Heart left ventricle (tissue), 16 donors: ENCODE data around the gene TNFAIP8L3. TPM values are rescaled to one million over a fixed set of nuclear protein-coding genes. Genes with fewer than 3 reads are reported as not detected.

Source experiments
- ATAC-seq, 4 donors: fragments of 200-7000 bp; cut with Tn5 transposase; one replicate each; pipeline ENCODE4 v1.9.1; 2020 to 2022; ENCODE audit warnings: moderate library complexity in 4 of 4, mild to moderate bottlenecking in 3 of 4, moderate number of reproducible peaks in 1 of 4
- DNase-seq, 5 donors: peaks; one replicate each; pipeline ENCODE4 v3.0.0-alpha.2; 2020
- H3K27ac ChIP-seq, 12 donors: fragments of 200-600 bp; sonication (generic) in 4 of 12; one replicate each; pipeline versions ENCODE4 v1.5.0 to v1.8.0; 2016 to 2022; ENCODE audit warnings: mild to moderate bottlenecking in 2 of 12
- H3K27me3 ChIP-seq, 9 donors: fragments of 200-600 bp; sonication (generic) in 2 of 9; one replicate each; pipeline versions ENCODE4 v1.5.1 to v1.8.0; 2016 to 2022; ENCODE audit warnings: mild to moderate bottlenecking in 3 of 9
- H3K36me3 ChIP-seq, 9 donors: fragments of 200-600 bp; sonication (generic) in 2 of 9; one replicate each; pipeline versions ENCODE4 v1.5.0 to v1.8.0; 2018 to 2022; ENCODE audit warnings: mild to moderate bottlenecking in 2 of 9
- H3K4me1 ChIP-seq, 12 donors: fragments of 200-600 bp; sonication (generic) in 4 of 12; one replicate each; pipeline versions ENCODE4 v1.5.0 to v1.8.0; 2016 to 2022; ENCODE audit warnings: mild to moderate bottlenecking in 3 of 12
- H3K4me3 ChIP-seq, 12 donors: fragments of 200-600 bp; sonication (generic) in 4 of 12; one replicate each; pipeline versions ENCODE4 v1.5.0 to v1.8.0; 2017 to 2022; ENCODE audit warnings: mild to moderate bottlenecking in 9 of 12, moderate library complexity in 4 of 12
- H3K9me3 ChIP-seq, 12 donors: fragments of 200-600 bp; sonication (generic) in 4 of 12; one replicate each; pipeline versions ENCODE4 v1.5.0 to v1.8.0; 2016 to 2022; ENCODE audit warnings: mild to moderate bottlenecking in 1 of 12
- CTCF ChIP-seq, 12 donors: fragments of 200-600 bp; sonication (generic) in 4 of 12; IDR thresholded peaks; one replicate each; pipeline versions ENCODE4 v1.5.0 to v1.8.0; 2018 to 2022; ENCODE audit warnings: antibody characterized with exemption in 12 of 12, mild to moderate bottlenecking in 5 of 12
- POLR2A ChIP-seq, 2 donors: fragments of 450-650 bp; IDR thresholded peaks; one replicate each; pipeline ENCODE4 v1.6.1; 2017; ENCODE audit warnings: antibody characterized with exemption in 2 of 2, mild to moderate bottlenecking in 2 of 2, moderate library complexity in 2 of 2
- WGBS, 4 donors: extraction: QIAGEN DNeasy Blood & Tissue Kit in 2 of 4; methylation state at CpG; one replicate each; pipeline versions ENCODE4 v1.1.5 to v1.1.7; 2013 to 2018; 5-methylcytosine and 5-hydroxymethylcytosine counted together
- intact Hi-C, 10 donors: fragments of 100-400 bp; cut with DNase I; formaldehyde crosslinking; loops; one replicate each; pipeline versions ENCODE4 v1.11.1 to v1.14.2; 2022
- polyA plus RNA-seq, 2 donors: library from polyadenylated mRNA; stranded (reverse); fragments of 200-250 nt; gene quantifications; one replicate each; pipeline ENCODE4 v1.2.3, GENCODE V29; 2013
- total RNA-seq, 9 donors: library from RNA; depleted of rRNA in 2 of 9; stranded (reverse); fragments of >200 nt in 2 of 9; fragmentation: NEBNext Ultra II Directional in 3 of 9; extraction: Animal tissue kit (Norgen Biotek cat#: 25700) in 3 of 9; gene quantifications; one replicate each; pipeline versions ENCODE4 v1.1.0 to v1.2.4, GENCODE V29; 2016 to 2023
- donor health status: ischemic (EF 13 %, LVEDD 7.1; RV severe dilation, severe dysfunction).
- donor health status: healthy with polysubstance abuse.
- donor health status: DM: no; HTN: yes; CAD: no.
- donor health status: DM: no; HTN: no; CAD: no.
- donor health status: ischemic (EF 25% LVEDD 6.9; RV normal size, moderate dysfunction).
- donor health status: ischemic (EF 25% LVEDD 5.7; RV mildly dilated, moderate dysfunction).
- donor health status: healthy.
- donor health status: DM: yes; HTN: yes; CAD: no.
- donor health status: ischemic (EF 35%, LVEDD 5.7; RV mildly dilated, moderate dysfunction).
- donor health status: nonischemic (EF 11% LVEDD 7.7; RV severe dilation, severe dysfunction).
- donor health status: DM: yes; HTN: yes; CAD: no.
- donor health status: PGD.
- donor health status: ischemic (EF 29% LVEDD 5.4; RV normal size, mild dysfunction).
- donor health status: nonischemic (EF 23%, LVEDD 6.1; RV moderate dilation, normal function).

Gene TNFAIP8L3
- total and polyA plus RNA-seq, 11 donors: 1.3 to 28.0 (median 3.1) TPM

- no peak overlapping the region for H3K4me3 ChIP-seq
- H3K4me1 ChIP-seq: peaks cover 0 to 22% (median 11%) of the 10 kb centered on the region in 12 donors
- WGBS, 4 donors: 36 to 93% (median 59%) methylated on average over 1 of the region's 1 CpG
- ATAC-seq (no peak), DNase-seq (no peak)
- H3K27ac ChIP-seq: no peak overlapping the region
- intact Hi-C loops: loop anchor here in 1 of 10 donors (10.0 kb wide), 1 partner anchor 63 kb away; no protein-coding TSS in a partner anchor
- no peaks in the 10 kb centered on the region for H3K9me3 ChIP-seq
- no peak for TF ChIP-seq CTCF (IDR thresholded peaks at IDR 0.05)
- H3K27me3 ChIP-seq: no peaks in the 10 kb centered on the region
- no peaks in the 10 kb centered on the region for H3K36me3 ChIP-seq
Observed at GRCh38 chr15:51071578-51071977, 23.1 kb downstream of the TNFAIP8L3 start.

GRCh38 chr15:51069983-51070382 is 24.7 kb downstream of the TNFAIP8L3 start:
- H3K4me3 ChIP-seq: no peak overlapping the region
- intact Hi-C loops: loop anchor here in 1 of 10 donors (10.0 kb wide), 1 partner anchor 65 kb away; no protein-coding TSS in a partner anchor
- no peaks in the 10 kb centered on the region for H3K36me3 ChIP-seq
- ATAC-seq: no peak
- no peaks in the 10 kb centered on the region for H3K9me3 ChIP-seq
- no peak for TF ChIP-seq POLR2A (IDR thresholded peaks at IDR 0.05)
- TF ChIP-seq CTCF (IDR thresholded peaks at IDR 0.05): no peak
- H3K27ac ChIP-seq: no peak overlapping the region
- DNase-seq: no peak
- H3K4me1 ChIP-seq: peaks cover 0 to 10% (median 3%) of the 10 kb centered on the region in 12 donors
- no peaks in the 10 kb centered on the region for H3K27me3 ChIP-seq

- H3K27ac ChIP-seq: no peak overlapping the region
- 85 to 93% (median 87%) methylated on average over 3 of the region's 3 CpGs for WGBS, 4 donors
- H3K9me3 ChIP-seq: no peaks in the 10 kb centered on the region
- intact Hi-C loops: no loop called here
- DNase-seq (no peak), ATAC-seq (no peak)
- no peak overlapping the region for H3K4me3 ChIP-seq
- H3K27me3 ChIP-seq: no peaks in the 10 kb centered on the region
- H3K36me3 ChIP-seq: no peaks in the 10 kb centered on the region
- no peaks in the 10 kb centered on the region for H3K4me1 ChIP-seq
- TF ChIP-seq POLR2A (IDR thresholded peaks at IDR 0.05): no peak
- no peak for TF ChIP-seq CTCF (IDR thresholded peaks at IDR 0.05)
Observed at GRCh38 chr15:51067510-51067909, 27.2 kb downstream of the TNFAIP8L3 start.

- Histone ChIP-seq H3K9me3 (no peaks in the 10 kb centered on the region), H3K27ac (no peak overlapping the region), H3K27me3 (no peaks in the 10 kb centered on the region), H3K4me3 (no peak overlapping the region), H3K4me1 (no peaks in the 10 kb centered on the region), H3K36me3 (no peaks in the 10 kb centered on the region)
- DNase-seq (no peak), ATAC-seq (no peak)
- intact Hi-C loops: no loop called here
- WGBS, 4 donors: 77 to 88% (median 86%) methylated on average over 1 of the region's 1 CpG
- TF ChIP-seq CTCF (IDR thresholded peaks at IDR 0.05) (no peak), POLR2A (IDR thresholded peaks at IDR 0.05) (no peak)
Observed at GRCh38 chr15:51065781-51066180, 28.9 kb downstream of the TNFAIP8L3 start.
